Measurements from ENCODE around the gene PRKN.

DNA sequence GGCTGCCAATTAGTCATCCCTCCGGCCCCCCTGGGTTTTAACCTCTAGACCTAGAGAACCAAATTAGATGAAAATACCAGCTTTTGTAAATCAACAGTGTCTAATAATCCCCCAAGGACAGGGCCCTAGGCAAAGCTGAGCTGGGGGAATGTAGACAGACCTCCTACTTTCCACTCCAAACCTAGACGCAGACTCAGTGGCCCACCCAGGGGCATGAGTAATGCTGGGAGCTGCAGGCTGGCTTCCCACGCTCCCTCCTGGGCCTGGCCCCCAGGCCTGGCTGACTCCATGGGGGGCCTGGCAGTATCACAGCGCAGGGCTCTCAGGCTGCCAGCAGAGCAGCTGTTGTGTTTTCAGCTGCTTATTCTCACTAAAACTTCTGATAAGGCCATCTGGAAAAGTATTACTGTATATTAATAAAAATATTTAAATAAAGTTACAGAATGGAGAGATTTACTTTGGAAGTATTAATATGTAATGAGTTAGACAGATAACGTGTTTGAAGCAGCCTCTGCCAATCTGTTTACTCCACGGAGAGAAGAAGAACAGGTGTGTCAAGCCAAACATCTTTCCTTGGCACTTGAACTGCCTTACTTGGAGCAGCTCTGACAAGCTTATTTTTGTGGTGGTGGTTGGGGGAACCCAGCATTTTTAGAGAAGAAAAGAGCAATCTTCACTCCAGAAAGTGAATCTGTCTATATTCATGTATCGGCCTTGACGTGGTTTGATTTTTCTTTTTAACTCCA, 1309.7 kb downstream of the PRKN start:
- TF ChIP-seq, protein P1, sequence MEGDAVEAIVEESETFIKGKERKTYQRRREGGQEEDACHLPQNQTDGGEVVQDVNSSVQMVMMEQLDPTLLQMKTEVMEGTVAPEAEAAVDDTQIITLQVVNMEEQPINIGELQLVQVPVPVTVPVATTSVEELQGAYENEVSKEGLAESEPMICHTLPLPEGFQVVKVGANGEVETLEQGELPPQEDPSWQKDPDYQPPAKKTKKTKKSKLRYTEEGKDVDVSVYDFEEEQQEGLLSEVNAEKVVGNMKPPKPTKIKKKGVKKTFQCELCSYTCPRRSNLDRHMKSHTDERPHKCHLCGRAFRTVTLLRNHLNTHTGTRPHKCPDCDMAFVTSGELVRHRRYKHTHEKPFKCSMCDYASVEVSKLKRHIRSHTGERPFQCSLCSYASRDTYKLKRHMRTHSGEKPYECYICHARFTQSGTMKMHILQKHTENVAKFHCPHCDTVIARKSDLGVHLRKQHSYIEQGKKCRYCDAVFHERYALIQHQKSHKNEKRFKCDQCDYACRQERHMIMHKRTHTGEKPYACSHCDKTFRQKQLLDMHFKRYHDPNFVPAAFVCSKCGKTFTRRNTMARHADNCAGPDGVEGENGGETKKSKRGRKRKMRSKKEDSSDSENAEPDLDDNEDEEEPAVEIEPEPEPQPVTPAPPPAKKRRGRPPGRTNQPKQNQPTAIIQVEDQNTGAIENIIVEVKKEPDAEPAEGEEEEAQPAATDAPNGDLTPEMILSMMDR (IDR thresholded peaks at IDR 0.05; ENCODE audit: low read depth, low read length) = no peak
- TF ChIP-seq POLR2A (IDR thresholded peaks at IDR 0.05; ENCODE audit: extremely low read depth, insufficient read length) (no peak), MYC (IDR thresholded peaks at IDR 0.05; ENCODE audit: low read depth, low read length) (no peak)
- TF ChIP-seq, protein P2, sequence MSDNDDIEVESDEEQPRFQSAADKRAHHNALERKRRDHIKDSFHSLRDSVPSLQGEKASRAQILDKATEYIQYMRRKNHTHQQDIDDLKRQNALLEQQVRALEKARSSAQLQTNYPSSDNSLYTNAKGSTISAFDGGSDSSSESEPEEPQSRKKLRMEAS (IDR thresholded peaks at IDR 0.05; ENCODE audit: low read depth, low read length) = no peak
